ENCODE measurements around the gene SERPINA5. TPM values are rescaled to one million over a fixed set of nuclear protein-coding genes. Genes with fewer than 3 reads are reported as not detected.

Gene SERPINA5
- total RNA-seq, 1 experiment from 2014 or later = 2.2 TPM

GRCh38 chr14:94542811-94543440 is 38.3 kb upstream of the SERPINA5 start:
- TF ChIP-seq CTCF (IDR thresholded peaks at IDR 0.05; ENCODE audit: insufficient read depth in 1 of 2, low read depth in 1 of 2, low read length in 1 of 2, severe bottlenecking in 1 of 2, unreplicated experiment in 1 of 2) = no peak
- peaks cover 11% of the 10 kb centered on the region for H3K9me3 Mint-ChIP-seq (ENCODE audit: unreplicated experiment)
- no TSS peak for BruUV-seq (replicated peaks)
- H3K4me3 Mint-ChIP-seq (ENCODE audit: unreplicated experiment) = no peak overlapping the region
- H3K27ac Mint-ChIP-seq (ENCODE audit: unreplicated experiment) = no peak overlapping the region
- DNase-seq = no peak
- H3K36me3 Mint-ChIP-seq (ENCODE audit: insufficient read depth, unreplicated experiment) = no peaks in the 10 kb centered on the region
- ChIA-PET POLR2A (interaction anchor here (0.5 kb wide), 1 partner anchor 58 kb away, joined by 4 read pairs; no protein-coding TSS in a partner anchor), CTCF (interaction anchor here (0.8 kb wide), 1 partner anchor 57 kb away, joined by 4 read pairs; no protein-coding TSS in a partner anchor)
- peaks cover 4% of the 10 kb centered on the region for H3K27me3 Mint-ChIP-seq (ENCODE audit: insufficient read depth, unreplicated experiment)
- H3K4me3 ChIP-seq (ENCODE audit: low read depth, low read length) = no peak overlapping the region
- H3K4me1 Mint-ChIP-seq (ENCODE audit: low read depth, unreplicated experiment) = no peaks in the 10 kb centered on the region
- H3K9me3 ChIP-seq = no peaks in the 10 kb centered on the region
- no peaks in the 10 kb centered on the region for H3K36me3 ChIP-seq (ENCODE audit: control insufficient read depth, insufficient read depth, low read length)
- no peaks in the 10 kb centered on the region for H3K27me3 ChIP-seq (replicated peaks; ENCODE audit: control insufficient read depth, insufficient read depth, low read length)
- H3K4me1 ChIP-seq = no peaks in the 10 kb centered on the region
- intact Hi-C loops (cut with micrococcal nuclease; ENCODE audit: unreplicated experiment) = loop anchor here (5.0 kb wide), 1 partner anchor 111 kb away; no protein-coding TSS in a partner anchor

- no TSS peak for BruUV-seq (replicated peaks)
- no peaks in the 10 kb centered on the region for H3K4me1 ChIP-seq
- no peaks in the 10 kb centered on the region for H3K36me3 ChIP-seq (ENCODE audit: control insufficient read depth, insufficient read depth, low read length)
- ChIA-PET CTCF (interaction anchor here (0.6 to 0.8 kb wide), 2 partner anchors 57 to 58 kb away, joined by 3 to 4 read pairs; no protein-coding TSS in a partner anchor), POLR2A (interaction anchor here (0.5 kb wide), 1 partner anchor 59 kb away, joined by 4 read pairs; no protein-coding TSS in a partner anchor)
- H3K9me3 Mint-ChIP-seq (ENCODE audit: unreplicated experiment) = peaks cover 11% of the 10 kb centered on the region
- no peaks in the 10 kb centered on the region for H3K36me3 Mint-ChIP-seq (ENCODE audit: insufficient read depth, unreplicated experiment)
- no peak overlapping the region for H3K27ac Mint-ChIP-seq (ENCODE audit: unreplicated experiment)
- peak in 1 of 2 experiments; percentile 16 for TF ChIP-seq CTCF (IDR thresholded peaks at IDR 0.05; ENCODE audit: insufficient read depth in 1 of 2, low read depth in 1 of 2, low read length in 1 of 2, severe bottlenecking in 1 of 2, unreplicated experiment in 1 of 2)
- H3K9me3 ChIP-seq = no peaks in the 10 kb centered on the region
- intact Hi-C loops (cut with micrococcal nuclease; ENCODE audit: unreplicated experiment) = loop anchor here (5.0 kb wide), 1 partner anchor 111 kb away; no protein-coding TSS in a partner anchor
- H3K4me3 Mint-ChIP-seq (ENCODE audit: unreplicated experiment) = no peak overlapping the region
- H3K4me1 Mint-ChIP-seq (ENCODE audit: low read depth, unreplicated experiment) = no peaks in the 10 kb centered on the region
- no peaks in the 10 kb centered on the region for H3K27me3 ChIP-seq (replicated peaks; ENCODE audit: control insufficient read depth, insufficient read depth, low read length)
- H3K4me3 ChIP-seq (ENCODE audit: low read depth, low read length) = no peak overlapping the region
- DNase-seq = no peak
- H3K27me3 Mint-ChIP-seq (ENCODE audit: insufficient read depth, unreplicated experiment) = no peaks in the 10 kb centered on the region
These were observed 37.6 kb upstream of the SERPINA5 start for GRCh38 chr14:94543449-94544124.

- Histone ChIP-seq H3K27me3 (replicated peaks; ENCODE audit: control insufficient read depth, insufficient read depth, low read length) (no peaks in the 10 kb centered on the region), H3K4me1 (no peaks in the 10 kb centered on the region), H3K4me3 (ENCODE audit: low read depth, low read length) (no peak overlapping the region), H3K36me3 (ENCODE audit: control insufficient read depth, insufficient read depth, low read length) (no peaks in the 10 kb centered on the region), H3K9me3 (no peaks in the 10 kb centered on the region)
- DNase-seq = no peak
- Mint-ChIP-seq H3K4me3 (ENCODE audit: unreplicated experiment) (no peak overlapping the region), H3K4me1 (ENCODE audit: low read depth, unreplicated experiment) (no peaks in the 10 kb centered on the region), H3K27ac (ENCODE audit: unreplicated experiment) (no peak overlapping the region), H3K27me3 (ENCODE audit: insufficient read depth, unreplicated experiment) (no peaks in the 10 kb centered on the region), H3K36me3 (ENCODE audit: insufficient read depth, unreplicated experiment) (no peaks in the 10 kb centered on the region), H3K9me3 (ENCODE audit: unreplicated experiment) (peaks cover 11% of the 10 kb centered on the region)
- ChIA-PET POLR2A (no interaction called here), CTCF (interaction anchor here (0.6 kb wide), 1 partner anchor 59 kb away, joined by 3 read pairs; no protein-coding TSS in a partner anchor)
- intact Hi-C loops (cut with micrococcal nuclease; ENCODE audit: unreplicated experiment) = loop anchor here (5.0 kb wide), 1 partner anchor 112 kb away; no protein-coding TSS in a partner anchor
- no peak for TF ChIP-seq CTCF (IDR thresholded peaks at IDR 0.05; ENCODE audit: insufficient read depth in 1 of 2, low read depth in 1 of 2, low read length in 1 of 2, severe bottlenecking in 1 of 2, unreplicated experiment in 1 of 2)
- no TSS peak for BruUV-seq (replicated peaks)
These were observed 36.5 kb upstream of the SERPINA5 start for GRCh38 chr14:94544726-94545125.
